Islet precursor cell (in vitro differentiated cells): ENCODE data around the gene ARPC5.
A peak's percentile ranks its signal among the peaks of the same experiment; 100 is the strongest.

Experiments
- DNase-seq: peaks from one replicate; pipeline ENCODE4 v3.0.0-alpha.2; 2018

Gene ARPC5

GRCh38 chr1:183584147-183584546, 51.4 kb downstream of the ARPC5 start:
- no peak for DNase-seq

GRCh38 chr1:183583466-183583865, 52.1 kb downstream of the ARPC5 start:
- no peak for DNase-seq

DNA sequence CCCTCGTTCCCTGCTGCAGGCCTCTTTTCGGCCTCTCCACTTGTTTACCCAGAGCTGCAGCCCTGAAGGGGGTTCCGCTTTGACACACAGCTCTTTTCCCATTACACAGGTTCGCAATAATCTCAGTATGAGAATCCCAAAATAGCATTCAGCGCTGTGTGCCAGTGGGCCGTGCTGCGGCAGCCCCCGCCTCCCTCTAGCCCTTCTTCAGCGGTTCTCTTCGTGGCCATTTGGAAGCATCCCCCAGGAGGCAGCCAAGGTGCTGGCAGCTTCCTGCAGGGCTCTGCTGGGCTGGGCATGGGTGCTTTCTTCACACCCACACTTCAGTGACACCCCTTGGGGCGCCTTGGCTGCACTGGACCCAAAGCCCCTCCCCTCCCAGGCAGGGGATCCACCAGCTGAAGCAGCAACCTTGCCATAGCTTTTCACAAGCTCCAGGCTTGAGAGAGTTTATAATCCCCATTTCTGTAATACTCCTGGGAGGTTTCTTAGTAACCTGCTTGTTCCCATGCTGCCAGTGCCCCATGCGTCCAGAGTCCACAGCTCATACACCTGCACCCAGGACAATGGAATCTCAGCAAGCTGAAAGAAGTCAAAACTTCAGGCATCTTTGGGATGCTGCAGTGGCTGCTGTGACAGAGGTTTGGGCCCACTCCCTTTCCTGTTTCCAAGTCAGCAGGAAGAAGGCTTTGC, 53.4 kb downstream of the ARPC5 start:
- no peak for DNase-seq

GRCh38 chr1:183580281-183580682, 55.3 kb downstream of the ARPC5 start:
- peak; percentile 70 for DNase-seq

- no peak for DNase-seq
These were observed 56.7 kb downstream of the ARPC5 start for GRCh38 chr1:183578856-183579255.

DNA sequence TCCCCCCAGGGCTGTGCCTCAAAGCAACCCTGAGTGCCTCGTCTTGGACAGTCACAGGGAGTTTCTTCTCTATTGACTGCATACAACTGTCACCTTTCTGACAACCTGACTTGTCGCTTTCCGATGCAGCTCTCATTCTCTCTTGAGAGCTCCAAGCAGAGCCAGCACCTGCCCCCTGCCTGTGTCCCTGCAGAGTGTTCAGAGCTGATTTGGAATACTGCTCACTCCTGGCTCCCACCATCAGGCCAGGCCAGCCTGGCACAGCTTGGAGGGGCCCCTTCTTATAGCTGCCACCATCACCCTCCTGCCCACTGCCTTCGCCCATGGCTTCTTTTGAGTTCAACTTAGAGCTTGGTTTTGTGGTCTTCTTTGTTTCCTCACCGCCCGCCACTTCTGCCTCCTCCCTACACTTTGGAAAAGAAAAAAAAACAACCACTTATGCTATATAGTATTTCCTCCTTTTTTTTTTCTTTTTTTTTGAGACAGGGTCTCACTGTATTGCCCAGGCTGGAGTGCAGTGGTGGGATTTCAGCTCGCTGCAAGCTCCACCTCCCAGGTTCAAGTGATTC, 57.6 kb downstream of the ARPC5 start:
- no peak for DNase-seq

GRCh38 chr1:183576537-183576936, 59.0 kb downstream of the ARPC5 start:
- no peak for DNase-seq

- DNase-seq: no peak
These were observed 60.0 kb downstream of the ARPC5 start for GRCh38 chr1:183575606-183576005.

DNA sequence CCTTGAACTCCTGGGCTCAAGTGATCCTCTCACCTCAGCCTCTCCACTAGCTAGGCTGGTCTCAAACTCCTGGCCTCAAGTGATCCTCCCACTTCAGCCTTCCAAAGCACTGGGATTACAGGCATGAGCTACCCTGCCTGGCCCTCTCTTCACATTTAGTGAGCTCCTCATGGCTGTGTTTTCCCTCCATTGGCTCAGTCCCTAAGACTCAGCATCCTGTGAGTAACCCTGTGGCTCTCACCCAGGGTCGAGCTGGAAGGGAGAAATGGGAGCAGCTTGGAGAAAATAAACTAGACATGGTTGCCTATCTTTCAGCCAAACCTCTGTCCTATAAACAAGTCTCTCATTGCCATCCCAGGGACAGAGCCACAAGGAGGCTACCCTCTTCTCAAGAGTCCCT, 62.9 kb downstream of the ARPC5 start:
- DNase-seq: no peak

DNA sequence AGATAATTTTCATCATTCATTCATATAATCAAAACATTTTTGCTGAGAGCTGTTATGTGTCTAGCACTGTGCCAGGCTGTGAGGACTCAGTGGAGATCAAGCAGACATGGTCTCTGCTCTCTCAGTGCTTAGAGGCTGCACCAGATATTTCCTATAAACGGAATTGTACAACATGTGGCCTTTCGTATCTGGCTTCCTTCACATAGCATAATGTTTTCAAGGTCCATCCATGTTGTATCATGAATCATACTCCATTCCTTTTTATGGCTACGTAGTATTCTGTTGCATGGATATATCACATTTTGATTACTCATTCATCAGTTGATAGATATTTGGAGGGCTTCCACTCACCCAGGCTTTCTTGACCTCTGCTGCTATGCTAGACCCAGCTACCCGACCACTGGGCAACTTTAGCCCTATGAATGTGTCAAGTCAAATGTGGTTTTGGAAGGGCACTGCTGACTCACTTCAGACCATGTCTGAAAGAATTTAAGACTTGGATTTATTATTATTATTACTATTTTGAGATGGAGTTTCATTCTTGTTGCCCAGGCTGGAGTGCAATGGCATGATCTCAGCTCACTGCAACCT, 63.8 kb downstream of the ARPC5 start:
- no peak for DNase-seq
